ENCODE measurements around the gene ENPP6. TPM values are rescaled to one million over a fixed set of nuclear protein-coding genes. Genes with fewer than 3 reads are reported as not detected.

ENPP6 gene
- total RNA-seq, 1 experiment from 2014 or later = not detected

DNA sequence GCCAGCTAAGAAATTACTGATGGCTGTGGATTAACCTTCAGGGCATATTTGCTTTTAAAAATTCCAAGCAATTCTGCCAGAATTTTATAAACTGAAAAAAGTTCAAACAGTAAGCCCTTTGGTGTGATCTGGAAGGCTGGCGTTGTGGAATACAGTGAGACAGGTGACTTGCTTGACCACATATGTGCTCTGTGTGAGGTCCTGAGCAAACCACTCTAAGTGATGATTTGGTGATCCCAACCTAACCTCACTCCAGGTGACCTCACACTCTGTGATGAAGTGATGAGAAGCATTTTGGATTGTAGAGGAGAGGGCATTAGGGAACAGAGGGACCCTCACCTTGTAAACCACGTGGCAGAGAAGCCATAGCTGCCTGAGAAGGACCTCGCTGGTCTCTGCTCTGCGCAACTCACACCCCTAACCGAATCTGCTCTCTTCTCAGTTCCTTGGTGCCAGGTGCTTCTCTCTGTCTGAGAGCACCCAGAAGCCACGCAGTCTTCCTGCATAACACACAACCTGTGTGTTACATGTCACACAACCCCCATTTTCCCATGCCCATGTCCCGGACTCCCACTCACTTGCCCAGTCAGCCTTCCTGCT, 106.3 kb downstream of the ENPP6 start:
- ChIA-PET POLR2A (ENCODE audit: low non-redundant PET) (no interaction called here), CTCF (no interaction called here)
- no TSS peak for BruUV-seq (replicated peaks)
- no peak overlapping the region for H3K27ac ChIP-seq (ENCODE audit: low read depth, low read length, poor library complexity, severe bottlenecking)
- no peaks in the 10 kb centered on the region for H3K4me1 ChIP-seq (ENCODE audit: insufficient read depth, low read length, poor library complexity, severe bottlenecking)
- no peaks in the 10 kb centered on the region for H3K27me3 ChIP-seq (replicated peaks; ENCODE audit: insufficient read depth, low read depth, low read length, poor library complexity)
- intact Hi-C loops (cut with micrococcal nuclease; ENCODE audit: unreplicated experiment) = no loop called here
- H3K9me3 ChIP-seq (ENCODE audit: low read depth, low read length, poor library complexity, severe bottlenecking) = no peaks in the 10 kb centered on the region
- DNase-seq (ENCODE audit: low spot score) = no peak
- no peak overlapping the region for H3K4me3 ChIP-seq (ENCODE audit: low read depth, low read length, poor library complexity, severe bottlenecking)
- no peak for TF ChIP-seq EZH2 (IDR thresholded peaks at IDR 0.05; ENCODE audit: borderline replicate concordance, low read depth, low read length, poor library complexity, severe bottlenecking)
- TF ChIP-seq, protein P1, sequence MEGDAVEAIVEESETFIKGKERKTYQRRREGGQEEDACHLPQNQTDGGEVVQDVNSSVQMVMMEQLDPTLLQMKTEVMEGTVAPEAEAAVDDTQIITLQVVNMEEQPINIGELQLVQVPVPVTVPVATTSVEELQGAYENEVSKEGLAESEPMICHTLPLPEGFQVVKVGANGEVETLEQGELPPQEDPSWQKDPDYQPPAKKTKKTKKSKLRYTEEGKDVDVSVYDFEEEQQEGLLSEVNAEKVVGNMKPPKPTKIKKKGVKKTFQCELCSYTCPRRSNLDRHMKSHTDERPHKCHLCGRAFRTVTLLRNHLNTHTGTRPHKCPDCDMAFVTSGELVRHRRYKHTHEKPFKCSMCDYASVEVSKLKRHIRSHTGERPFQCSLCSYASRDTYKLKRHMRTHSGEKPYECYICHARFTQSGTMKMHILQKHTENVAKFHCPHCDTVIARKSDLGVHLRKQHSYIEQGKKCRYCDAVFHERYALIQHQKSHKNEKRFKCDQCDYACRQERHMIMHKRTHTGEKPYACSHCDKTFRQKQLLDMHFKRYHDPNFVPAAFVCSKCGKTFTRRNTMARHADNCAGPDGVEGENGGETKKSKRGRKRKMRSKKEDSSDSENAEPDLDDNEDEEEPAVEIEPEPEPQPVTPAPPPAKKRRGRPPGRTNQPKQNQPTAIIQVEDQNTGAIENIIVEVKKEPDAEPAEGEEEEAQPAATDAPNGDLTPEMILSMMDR (conservative IDR thresholded peaks at IDR 0.05; ENCODE audit: low read depth, low read length) = no peak
- H3K36me3 ChIP-seq (ENCODE audit: insufficient read depth, low read length, poor library complexity, severe bottlenecking) = no peaks in the 10 kb centered on the region

- intact Hi-C loops (cut with micrococcal nuclease; ENCODE audit: unreplicated experiment) = no loop called here
- Histone ChIP-seq H3K27ac (ENCODE audit: low read depth, low read length, poor library complexity, severe bottlenecking) (no peak overlapping the region), H3K9me3 (ENCODE audit: low read depth, low read length, poor library complexity, severe bottlenecking) (no peaks in the 10 kb centered on the region), H3K27me3 (replicated peaks; ENCODE audit: insufficient read depth, low read depth, low read length, poor library complexity) (no peaks in the 10 kb centered on the region), H3K4me1 (ENCODE audit: insufficient read depth, low read length, poor library complexity, severe bottlenecking) (no peaks in the 10 kb centered on the region), H3K4me3 (ENCODE audit: low read depth, low read length, poor library complexity, severe bottlenecking) (no peak overlapping the region), H3K36me3 (ENCODE audit: insufficient read depth, low read length, poor library complexity, severe bottlenecking) (no peaks in the 10 kb centered on the region)
- no peak for DNase-seq (ENCODE audit: low spot score)
- BruUV-seq (replicated peaks) = no TSS peak
- POLR2A ChIA-PET (ENCODE audit: low non-redundant PET) = no interaction called here
- TF ChIP-seq, protein P1 (conservative IDR thresholded peaks at IDR 0.05; ENCODE audit: low read depth, low read length) = no peak
- CTCF ChIA-PET = no interaction called here
These were observed 107.0 kb downstream of the ENPP6 start for GRCh38 chr4:184110452-184111224.

DNA sequence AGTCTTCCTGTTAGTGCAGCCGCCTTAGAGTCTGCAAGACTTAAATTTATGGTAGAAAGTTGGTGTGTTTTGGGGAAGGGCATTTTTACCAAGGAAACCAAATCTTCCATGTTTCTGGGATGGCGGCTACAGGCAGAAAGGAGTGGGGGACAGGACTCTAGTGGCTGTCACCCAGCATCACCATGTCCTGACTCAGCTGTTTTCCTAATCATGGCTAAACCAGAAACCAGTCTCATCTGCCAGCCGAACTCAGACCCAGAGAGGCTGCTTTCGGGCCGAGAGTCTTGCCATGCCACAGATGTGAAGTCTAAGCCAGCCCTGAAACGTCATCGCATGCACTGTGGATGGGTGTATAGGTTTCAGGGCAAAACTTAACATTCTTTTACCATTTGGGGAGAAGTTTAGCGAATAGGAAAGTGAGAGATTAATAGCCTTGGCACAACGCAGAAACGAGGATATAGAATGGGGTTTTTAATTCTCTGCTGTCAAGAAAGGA, 109.6 kb downstream of the ENPP6 start:
- Histone ChIP-seq H3K36me3 (ENCODE audit: insufficient read depth, low read length, poor library complexity, severe bottlenecking) (no peaks in the 10 kb centered on the region), H3K9me3 (ENCODE audit: low read depth, low read length, poor library complexity, severe bottlenecking) (no peaks in the 10 kb centered on the region), H3K4me3 (ENCODE audit: low read depth, low read length, poor library complexity, severe bottlenecking) (no peak overlapping the region), H3K27me3 (replicated peaks; ENCODE audit: insufficient read depth, low read depth, low read length, poor library complexity) (no peaks in the 10 kb centered on the region), H3K4me1 (ENCODE audit: insufficient read depth, low read length, poor library complexity, severe bottlenecking) (no peaks in the 10 kb centered on the region), H3K27ac (ENCODE audit: low read depth, low read length, poor library complexity, severe bottlenecking) (no peak overlapping the region)
- no TSS peak for BruUV-seq (replicated peaks)
- CTCF ChIA-PET = no interaction called here
- intact Hi-C loops (cut with micrococcal nuclease; ENCODE audit: unreplicated experiment) = no loop called here
- POLR2A ChIA-PET (ENCODE audit: low non-redundant PET) = no interaction called here
- no peak for DNase-seq (ENCODE audit: low spot score)
- no peak for TF ChIP-seq EZH2 (IDR thresholded peaks at IDR 0.05; ENCODE audit: borderline replicate concordance, low read depth, low read length, poor library complexity, severe bottlenecking)
- TF ChIP-seq, protein P1 (conservative IDR thresholded peaks at IDR 0.05; ENCODE audit: low read depth, low read length) = no peak
